HepG2 (cell line): Measurements from ENCODE around the gene DBN1. TPM values are rescaled to one million over a fixed set of nuclear protein-coding genes. Genes with fewer than 3 reads are reported as not detected.

Experiments
- ATAC-seq: fragments of 200-7000 bp; cut with Tn5 transposase; 3 replicates; pipeline ENCODE4 v1.9.1; 2020; ENCODE audit warnings: mild to moderate bottlenecking, moderate library complexity
- BruUV-seq: library from RNA; stranded (reverse); fragments of 400-500 nt; replicated peaks from 2 replicates; lab custom pipeline; 2021; lab: Mats Ljungman, UMichigan
- CTCF ChIA-PET: fragments of 300-600 bp; formaldehyde crosslinking; extraction: SDS; loops from one replicate; lab custom pipeline; 2021; ENCODE audit warnings: low total read pairs, inconsistent platforms, low intra/inter-chr PET ratio; lab: Yijun Ruan, JAX
- POLR2A ChIA-PET: fragments of 350-600 bp; sonication (Branson Sonifier 250); formaldehyde crosslinking; loops from one replicate; lab custom pipeline; 2020; ENCODE audit warnings: antibody characterized with exemption, inconsistent platforms; lab: Yijun Ruan, JAX
- DNase-seq: peaks from one replicate; pipeline ENCODE4 v3.0.0-alpha.2; 2015; ENCODE audit warnings: low spot score
- FAIRE-seq: peaks from 3 replicates; lab custom pipeline; 2011; peaks lifted over from hg19 to GRCh38; lab: Jason Lieb, UNC
- H2AFZ ChIP-seq: one replicate; pipeline ENCODE4 v1.6.1; 2011; ENCODE audit warnings: low read length, inconsistent platforms
- H3K27ac ChIP-seq: fragments of 300-600 bp; 3 replicates; pipeline ENCODE4 v1.8.0; 2011; ENCODE audit warnings: mixed run types, mild to moderate bottlenecking, mixed read lengths, low read length, inconsistent platforms; ENCODE audit not compliant: insufficient read depth; ENCODE audit errors: extremely low read length
- H3K27me3 ChIP-seq, 2 experiments: fragments of 200-600 bp in 1 of 2; 2 replicates in 1 of 2; 3 replicates in 1 of 2; pipeline versions ENCODE4 v1.6.0 to v1.8.0; 2011; ENCODE audit warnings: low read length in 2 of 2, mild to moderate bottlenecking in 2 of 2, moderate library complexity in 2 of 2, inconsistent platforms in 1 of 2; ENCODE audit not compliant: insufficient read depth in 2 of 2, control insufficient read depth in 1 of 2
- H3K36me3 ChIP-seq, 2 experiments: fragments of 200-600 bp in 1 of 2; replicated peaks in 1 of 2; 2 replicates in 1 of 2; 3 replicates in 1 of 2; pipeline versions ENCODE4 v1.5.1 to v1.8.0; 2011; ENCODE audit warnings: low read length in 2 of 2, inconsistent platforms in 1 of 2; ENCODE audit not compliant: insufficient read depth in 2 of 2, control insufficient read depth in 1 of 2
- H3K4me1 ChIP-seq: 2 replicates; pipeline ENCODE4 v1.5.1; 2012; ENCODE audit warnings: low read length, inconsistent platforms; ENCODE audit not compliant: insufficient read depth
- H3K4me2 ChIP-seq: 2 replicates; pipeline ENCODE4 v1.6.0; 2011; ENCODE audit warnings: low read depth, low read length, inconsistent platforms
- H3K4me3 ChIP-seq, 3 experiments: fragments of 200-600 bp in 1 of 3; sonication (generic), shearing (Covaris generic) in 1 of 3; replicated peaks in 1 of 3; 2 replicates each; pipeline ENCODE4 v1.5.1; 2011 to 2016; ENCODE audit warnings: low read length in 3 of 3, inconsistent platforms in 2 of 3, low read depth in 2 of 3, mild to moderate bottlenecking in 2 of 3, control low read depth in 1 of 3, mixed read lengths in 1 of 3; ENCODE audit not compliant: insufficient read depth in 1 of 3
- H3K79me2 ChIP-seq: one replicate; pipeline ENCODE4 v1.6.1; 2011; ENCODE audit warnings: low read length, inconsistent platforms; ENCODE audit not compliant: insufficient read depth
- H3K9ac ChIP-seq: 2 replicates; pipeline ENCODE4 v1.6.0; 2011; ENCODE audit warnings: mild to moderate bottlenecking, low read depth, low read length, inconsistent platforms; ENCODE audit not compliant: insufficient read depth
- H3K9me3 ChIP-seq: 2 replicates; pipeline ENCODE4 v1.5.1; 2012; ENCODE audit warnings: mild to moderate bottlenecking, low read length
- H4K20me1 ChIP-seq: 2 replicates; pipeline ENCODE4 v1.6.0; 2011; ENCODE audit warnings: inconsistent platforms, mild to moderate bottlenecking, low read length, moderate library complexity; ENCODE audit not compliant: insufficient read depth
- BRD4 ChIP-seq: sonication (generic); formaldehyde crosslinking; IDR thresholded peaks from 2 replicates; pipeline ENCODE4 v1.4.0; 2020; ENCODE audit warnings: missing genetic modification reagents
- NBN ChIP-seq: fragments of 450-650 bp; conservative IDR thresholded peaks from 2 replicates; pipeline ENCODE4 v1.6.1; 2017
- NR2F2 ChIP-seq: IDR thresholded peaks from 2 replicates; pipeline ENCODE4 v1.6.1; 2012; ENCODE audit warnings: low read depth, inconsistent platforms, borderline replicate concordance
- POLR2G ChIP-seq: fragments of 200-400 bp; formaldehyde crosslinking; IDR thresholded peaks from 2 replicates; pipeline ENCODE4 v1.6.1; 2018; ENCODE audit warnings: mild to moderate bottlenecking, low read depth, low read length, moderate library complexity
- REL ChIP-seq: sonication (generic); formaldehyde crosslinking; conservative IDR thresholded peaks from 2 replicates; pipeline ENCODE4 v1.8.0; 2022; ENCODE audit warnings: mild to moderate bottlenecking, missing genetic modification reagents, moderate library complexity
- ZNF350 ChIP-seq: sonication (generic); formaldehyde crosslinking; IDR thresholded peaks from 2 replicates; pipeline ENCODE4 v1.4.0; 2020; ENCODE audit warnings: mild to moderate bottlenecking, low read depth, missing genetic modification reagents, borderline replicate concordance
- WGBS: methylation state at CpG from one replicate; pipeline ENCODE4 v1.1.6; 2017; ENCODE audit warnings: low lambda C conversion rate; 5-methylcytosine and 5-hydroxymethylcytosine counted together
- in situ Hi-C: cut with HindIII; loops from 2 replicates; pipeline ENCODE4 v1.10.0; 2017; ENCODE audit warnings: low pct_unique_long_range_greater_than_20kb; ENCODE audit not compliant: extremely low pct_ligation_motif_present
- intact Hi-C: fragments of 100-400 bp; cut with micrococcal nuclease; formaldehyde crosslinking; loops from one replicate; pipeline ENCODE4 v1.10.0; 2022; ENCODE audit not compliant: unreplicated experiment
- polyA plus RNA-seq, 8 experiments: library from polyadenylated mRNA; depleted of rRNA in 3 of 8; stranded (reverse) in 7 of 8; unstranded in 1 of 8; fragments of >200 nt; fragmentation: Illumina TruSeq in 4 of 8; extraction: Trizol in 4 of 8; gene quantifications; 2 replicates each; pipeline versions ENCODE4 v1.2.1 to v1.2.3, GENCODE V29; 2011 to 2016; ENCODE audit warnings: low read depth in 4 of 8, missing spikeins in 1 of 8, mixed read lengths in 1 of 8; ENCODE audit not compliant: insufficient read depth in 1 of 8
- total RNA-seq, 5 experiments: library from RNA; depleted of rRNA; stranded (reverse); fragments of >200 nt; fragmentation: Illumina TruSeq; extraction: Trizol; gene quantifications; 2 replicates each; pipeline ENCODE4 v1.2.3, GENCODE V29; 2016; ENCODE audit warnings: low read depth in 1 of 5
- TF ChIP-seq, protein P1 (sequence below): sonication (generic); formaldehyde crosslinking; IDR thresholded peaks from 2 replicates; pipeline ENCODE4 v1.5.1; 2020; ENCODE audit warnings: missing genetic modification reagents, mild to moderate bottlenecking, borderline replicate concordance

DBN1 gene
- total and polyA plus RNA-seq, 2 of the 13 experiments (the other 11 are each of a cell fraction or from before 2014, with no cell fraction given) = 27.0 to 37.3 TPM

DNA sequence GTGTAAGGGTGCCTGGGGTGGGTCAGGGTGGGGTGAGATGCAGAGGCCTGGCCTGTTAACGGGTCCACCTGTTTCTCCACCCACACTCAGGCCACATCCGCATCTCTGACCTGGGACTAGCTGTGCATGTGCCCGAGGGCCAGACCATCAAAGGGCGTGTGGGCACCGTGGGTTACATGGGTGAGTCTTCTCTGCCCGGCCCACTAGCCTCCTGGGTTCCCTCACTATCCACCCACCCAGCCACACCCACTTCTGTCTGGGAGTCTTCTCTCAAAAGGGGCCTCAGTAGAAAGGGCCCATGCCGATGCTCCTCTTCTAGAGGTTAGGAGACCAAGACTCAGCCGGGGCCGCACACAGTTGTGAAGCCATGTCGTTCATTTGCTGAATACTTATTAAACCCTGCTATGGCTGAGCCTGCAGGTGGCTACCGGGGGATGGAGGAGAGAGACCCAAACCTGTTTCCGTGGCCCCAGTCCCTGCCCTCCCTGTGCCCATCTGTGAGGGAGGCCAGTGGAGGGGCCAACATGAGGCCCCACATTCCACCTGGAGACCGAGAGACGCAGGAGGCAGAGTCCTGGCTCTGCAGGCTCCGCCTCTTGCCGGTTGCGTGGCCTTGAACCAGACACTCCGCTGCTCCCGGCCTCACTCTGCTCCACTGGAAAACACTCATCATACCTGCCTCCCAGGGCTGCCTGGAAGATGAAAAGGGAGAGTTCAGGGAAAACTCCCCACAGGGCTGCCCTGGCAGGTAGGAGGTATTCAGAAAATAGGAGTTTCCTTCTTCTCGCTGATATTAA is 38.3 kb downstream of the DBN1 start (continued):
- TF ChIP-seq, protein P1, sequence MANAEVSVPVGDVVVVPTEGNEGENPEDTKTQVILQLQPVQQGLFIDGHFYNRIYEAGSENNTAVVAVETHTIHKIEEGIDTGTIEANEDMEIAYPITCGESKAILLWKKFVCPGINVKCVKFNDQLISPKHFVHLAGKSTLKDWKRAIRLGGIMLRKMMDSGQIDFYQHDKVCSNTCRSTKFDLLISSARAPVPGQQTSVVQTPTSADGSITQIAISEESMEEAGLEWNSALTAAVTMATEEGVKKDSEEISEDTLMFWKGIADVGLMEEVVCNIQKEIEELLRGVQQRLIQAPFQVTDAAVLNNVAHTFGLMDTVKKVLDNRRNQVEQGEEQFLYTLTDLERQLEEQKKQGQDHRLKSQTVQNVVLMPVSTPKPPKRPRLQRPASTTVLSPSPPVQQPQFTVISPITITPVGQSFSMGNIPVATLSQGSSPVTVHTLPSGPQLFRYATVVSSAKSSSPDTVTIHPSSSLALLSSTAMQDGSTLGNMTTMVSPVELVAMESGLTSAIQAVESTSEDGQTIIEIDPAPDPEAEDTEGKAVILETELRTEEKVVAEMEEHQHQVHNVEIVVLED (CRISPR knock-in tag) = no peak
- no peak for TF ChIP-seq NR2F2

DNA sequence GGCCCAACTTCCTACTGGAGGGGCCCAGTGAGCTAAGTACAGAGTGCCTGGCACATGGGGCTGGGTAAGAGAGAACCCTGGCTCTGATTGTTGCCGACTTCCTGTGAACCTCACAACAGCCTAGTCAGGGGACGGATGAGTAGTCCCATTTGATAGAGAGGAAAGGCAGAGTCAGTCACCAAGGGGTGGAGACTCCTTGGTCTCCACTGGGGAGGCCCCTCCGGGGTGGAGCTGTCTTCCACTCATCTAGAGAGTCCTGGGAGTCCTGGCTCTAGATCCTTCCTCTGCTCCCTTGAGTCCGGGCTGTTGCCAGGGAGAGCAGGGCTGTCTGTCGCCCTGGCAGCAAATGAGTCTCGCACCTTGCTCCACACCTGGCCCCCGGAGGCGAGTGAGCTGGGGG is 39.0 kb downstream of the DBN1 start:
- in situ Hi-C loops (no loop called here), intact Hi-C loops (no loop called here)
- peaks cover 35% of the 10 kb centered on the region for H3K4me1 ChIP-seq
- no peaks in the 10 kb centered on the region for H3K79me2 ChIP-seq
- WGBS = 92% methylated on average over 3 of the region's 8 CpGs
- no peaks in the 10 kb centered on the region for H3K9me3 ChIP-seq
- no peak overlapping the region for H2AFZ ChIP-seq
- no peak overlapping the region for H3K4me3 ChIP-seq
- no peak overlapping the region for H3K27ac ChIP-seq
- no peak for DNase-seq
- TF ChIP-seq NBN (no peak), POLR2G (0 out of 2 replicates have a peak, but pooled peaks have one; percentile 38), BRD4 (no peak), ZNF350 (no peak), REL (CRISPR knock-in tag) (no peak)
- TF ChIP-seq, all 625 proteins: peak for 1
- ChIA-PET POLR2A (interaction anchor here (1.0 to 1.2 kb wide), 3 partner anchors 13 to 56 kb away, joined by 3 to 4 read pairs (median 3); no protein-coding TSS in a partner anchor), CTCF (no interaction called here)
- Histone ChIP-seq H4K20me1 (no peaks in the 10 kb centered on the region), H3K27me3 (no peaks in the 10 kb centered on the region), H3K36me3 (peaks cover 22 to 32% of the 10 kb centered on the region in 2 experiments; a peak in 4 of 5 replicates), H3K9ac (no peak overlapping the region), H3K4me2 (no peak overlapping the region)
- BruUV-seq = no TSS peak
- ATAC-seq = no peak
- no peak for FAIRE-seq
